GM12878 (cell line): ENCODE results near the gene NTF3. TPM values are rescaled to one million over a fixed set of nuclear protein-coding genes. Genes with fewer than 3 reads are reported as not detected.

ENCODE experiments used
- CBX5 ChIP-seq: sonication (generic); IDR thresholded peaks from 2 replicates; pipeline ENCODE4 v1.6.1; 2016; ENCODE audit warnings: low read depth, moderate library complexity, mild to moderate bottlenecking, inconsistent platforms
- JUND ChIP-seq: IDR thresholded peaks from 2 replicates; pipeline ENCODE4 v1.6.1; 2012; ENCODE audit warnings: low read depth, mild to moderate bottlenecking, low read length, improper control_type of control experiment, moderate library complexity
- MEF2B ChIP-seq: fragments of 450-650 bp; IDR thresholded peaks from 2 replicates; pipeline ENCODE4 v1.6.1; 2018; ENCODE audit warnings: mild to moderate bottlenecking, moderate library complexity; ENCODE audit not compliant: partially characterized antibody, poor library complexity, severe bottlenecking
- NR2C2 ChIP-seq: IDR thresholded peaks from 2 replicates; pipeline ENCODE4 v1.6.1; 2011; ENCODE audit warnings: borderline replicate concordance, low read depth; ENCODE audit not compliant: control insufficient read depth, insufficient read length
- PBX3 ChIP-seq: IDR thresholded peaks from 2 replicates; pipeline ENCODE4 v1.6.1; 2011; ENCODE audit warnings: mild to moderate bottlenecking, low read depth, low read length, moderate library complexity; ENCODE audit not compliant: insufficient replicate concordance
- SMAD5 ChIP-seq: IDR thresholded peaks from 2 replicates; pipeline ENCODE4 v1.6.1; 2016; ENCODE audit warnings: antibody characterized with exemption, low read depth
- SMARCA5 ChIP-seq: fragments of 450-650 bp; IDR thresholded peaks from 2 replicates; pipeline ENCODE4 v1.6.1; 2017; ENCODE audit warnings: mild to moderate bottlenecking
- SUZ12 ChIP-seq: fragments of 200-600 bp; sonication (generic); IDR thresholded peaks from one replicate; pipeline ENCODE4 v1.6.1; 2018; ENCODE audit warnings: antibody characterized with exemption, mild to moderate bottlenecking; ENCODE audit not compliant: unreplicated experiment
- polyA plus RNA-seq, 11 experiments: library from polyadenylated mRNA; depleted of rRNA in 4 of 11; unstranded in 6 of 11; stranded (reverse) in 5 of 11; fragments of >200 nt; fragmentation: Nextera tagmentation in 4 of 11; fragmentation: Illumina TruSeq in 1 of 11; extraction: Ambion mirVana in 4 of 11; extraction: Trizol in 1 of 11; gene quantifications; 1 replicate in 1 of 11; 2 replicates in 10 of 11; pipeline versions ENCODE4 v1.2.1 to v1.2.3, GENCODE V29; 2011 to 2016; ENCODE audit warnings: inconsistent platforms in 2 of 11, missing spikeins in 2 of 11, low read depth in 1 of 11
- total RNA-seq, 4 experiments: library from RNA; depleted of rRNA in 3 of 4; stranded (reverse); fragments of >200 nt in 3 of 4; fragmentation: Illumina TruSeq in 1 of 4; extraction: Trizol in 1 of 4; gene quantifications; 2 replicates each; pipeline versions ENCODE4 v1.2.1 to v1.2.3, GENCODE V29; 2013 to 2021
- TF ChIP-seq, protein P1 (sequence below): fragments of 450-650 bp; IDR thresholded peaks from 2 replicates; pipeline ENCODE4 v1.6.1; 2017; ENCODE audit warnings: mild to moderate bottlenecking, moderate library complexity
- TF ChIP-seq, protein P2 (sequence below): IDR thresholded peaks from 2 replicates; pipeline ENCODE4 v1.6.1; 2011; ENCODE audit warnings: low read depth, low read length, improper control_type of control experiment, borderline replicate concordance

Gene NTF3
- total and polyA plus RNA-seq, 10 of the 15 experiments (the other 5 are each of a cell fraction or from before 2014, with no cell fraction given) = 0.07 TPM; not detected in 9

DNA sequence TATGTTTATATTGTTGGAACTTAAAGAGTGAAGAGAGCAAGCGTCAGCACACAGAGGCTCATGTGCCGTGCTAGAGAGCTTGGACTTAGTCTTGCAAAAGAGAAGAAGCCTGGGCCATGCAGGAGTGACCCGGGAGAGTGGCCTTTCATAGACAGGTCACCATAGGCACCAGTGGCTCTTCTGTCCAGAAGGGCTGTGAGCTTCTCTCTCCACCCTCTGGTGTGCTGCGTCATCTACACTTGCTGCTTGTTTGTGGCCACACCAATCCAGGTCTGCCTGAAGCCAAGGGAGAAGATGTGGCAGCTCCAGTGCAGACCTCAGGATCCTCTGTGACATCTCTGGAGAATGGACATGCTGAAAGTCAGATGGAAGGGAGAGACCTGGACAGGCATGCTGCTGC is 74.4 kb downstream of the NTF3 start (continued):
- TF ChIP-seq PBX3 (no peak), SMAD5 (no peak), JUND (no peak), NR2C2 (no peak), SMARCA5 (no peak), MEF2B (no peak), CBX5 (no peak), SUZ12 (no peak)
- TF ChIP-seq, protein P1, sequence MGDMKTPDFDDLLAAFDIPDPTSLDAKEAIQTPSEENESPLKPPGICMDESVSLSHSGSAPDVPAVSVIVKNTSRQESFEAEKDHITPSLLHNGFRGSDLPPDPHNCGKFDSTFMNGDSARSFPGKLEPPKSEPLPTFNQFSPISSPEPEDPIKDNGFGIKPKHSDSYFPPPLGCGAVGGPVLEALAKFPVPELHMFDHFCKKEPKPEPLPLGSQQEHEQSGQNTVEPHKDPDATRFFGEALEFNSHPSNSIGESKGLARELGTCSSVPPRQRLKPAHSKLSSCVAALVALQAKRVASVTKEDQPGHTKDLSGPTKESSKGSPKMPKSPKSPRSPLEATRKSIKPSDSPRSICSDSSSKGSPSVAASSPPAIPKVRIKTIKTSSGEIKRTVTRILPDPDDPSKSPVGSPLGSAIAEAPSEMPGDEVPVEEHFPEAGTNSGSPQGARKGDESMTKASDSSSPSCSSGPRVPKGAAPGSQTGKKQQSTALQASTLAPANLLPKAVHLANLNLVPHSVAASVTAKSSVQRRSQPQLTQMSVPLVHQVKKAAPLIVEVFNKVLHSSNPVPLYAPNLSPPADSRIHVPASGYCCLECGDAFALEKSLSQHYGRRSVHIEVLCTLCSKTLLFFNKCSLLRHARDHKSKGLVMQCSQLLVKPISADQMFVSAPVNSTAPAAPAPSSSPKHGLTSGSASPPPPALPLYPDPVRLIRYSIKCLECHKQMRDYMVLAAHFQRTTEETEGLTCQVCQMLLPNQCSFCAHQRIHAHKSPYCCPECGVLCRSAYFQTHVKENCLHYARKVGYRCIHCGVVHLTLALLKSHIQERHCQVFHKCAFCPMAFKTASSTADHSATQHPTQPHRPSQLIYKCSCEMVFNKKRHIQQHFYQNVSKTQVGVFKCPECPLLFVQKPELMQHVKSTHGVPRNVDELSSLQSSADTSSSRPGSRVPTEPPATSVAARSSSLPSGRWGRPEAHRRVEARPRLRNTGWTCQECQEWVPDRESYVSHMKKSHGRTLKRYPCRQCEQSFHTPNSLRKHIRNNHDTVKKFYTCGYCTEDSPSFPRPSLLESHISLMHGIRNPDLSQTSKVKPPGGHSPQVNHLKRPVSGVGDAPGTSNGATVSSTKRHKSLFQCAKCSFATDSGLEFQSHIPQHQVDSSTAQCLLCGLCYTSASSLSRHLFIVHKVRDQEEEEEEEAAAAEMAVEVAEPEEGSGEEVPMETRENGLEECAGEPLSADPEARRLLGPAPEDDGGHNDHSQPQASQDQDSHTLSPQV = no peak
- TF ChIP-seq, protein P2, sequence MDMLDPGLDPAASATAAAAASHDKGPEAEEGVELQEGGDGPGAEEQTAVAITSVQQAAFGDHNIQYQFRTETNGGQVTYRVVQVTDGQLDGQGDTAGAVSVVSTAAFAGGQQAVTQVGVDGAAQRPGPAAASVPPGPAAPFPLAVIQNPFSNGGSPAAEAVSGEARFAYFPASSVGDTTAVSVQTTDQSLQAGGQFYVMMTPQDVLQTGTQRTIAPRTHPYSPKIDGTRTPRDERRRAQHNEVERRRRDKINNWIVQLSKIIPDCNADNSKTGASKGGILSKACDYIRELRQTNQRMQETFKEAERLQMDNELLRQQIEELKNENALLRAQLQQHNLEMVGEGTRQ = no peak
- TF ChIP-seq, all 136 proteins: peak for 0
